HepG2 (cell line): Measurements from ENCODE around the gene PXK. TPM values are rescaled to one million over a fixed set of nuclear protein-coding genes. Genes with fewer than 3 reads are reported as not detected.

ENCODE experiments used
- KDM6A ChIP-seq: IDR thresholded peaks from 2 replicates; pipeline ENCODE4 v1.6.1; 2016; ENCODE audit warnings: low read depth
- MTA3 ChIP-seq: sonication (generic); formaldehyde crosslinking; IDR thresholded peaks from 2 replicates; pipeline ENCODE4 v1.4.0; 2020; ENCODE audit warnings: missing genetic modification reagents
- NFIC ChIP-seq: IDR thresholded peaks from 2 replicates; pipeline ENCODE4 v1.6.1; 2012; ENCODE audit warnings: mild to moderate bottlenecking, low read length, inconsistent platforms
- NFRKB ChIP-seq: fragments of 450-650 bp; IDR thresholded peaks from 2 replicates; pipeline ENCODE4 v1.6.1; 2017
- SKIL ChIP-seq: sonication (generic); formaldehyde crosslinking; IDR thresholded peaks from 2 replicates; pipeline ENCODE4 v1.8.0; 2022; ENCODE audit warnings: missing genetic modification reagents, mild to moderate bottlenecking, moderate library complexity, borderline replicate concordance
- SNAI1 ChIP-seq: sonication (generic); formaldehyde crosslinking; IDR thresholded peaks from 2 replicates; pipeline ENCODE4 v1.5.0; 2020; ENCODE audit warnings: mild to moderate bottlenecking, missing genetic modification reagents, borderline replicate concordance
- TOE1 ChIP-seq: sonication (generic); formaldehyde crosslinking; IDR thresholded peaks from 2 replicates; pipeline ENCODE4 v1.4.0; 2020; ENCODE audit warnings: mild to moderate bottlenecking, missing genetic modification reagents
- U2AF2 ChIP-seq: fragments of 200-400 bp; formaldehyde crosslinking; IDR thresholded peaks from 2 replicates; pipeline ENCODE4 v1.6.1; 2017; ENCODE audit warnings: low read depth, mild to moderate bottlenecking, low read length
- ZNF556 ChIP-seq: sonication (generic); formaldehyde crosslinking; IDR thresholded peaks from 2 replicates; pipeline ENCODE4 v1.4.0; 2020; ENCODE audit warnings: mild to moderate bottlenecking, missing genetic modification reagents, borderline replicate concordance
- ZNF652 ChIP-seq: IDR thresholded peaks from 2 replicates; pipeline ENCODE4 v1.6.1; 2016; ENCODE audit warnings: low read depth, borderline replicate concordance
- ZNF773 ChIP-seq: sonication (generic); formaldehyde crosslinking; IDR thresholded peaks from 2 replicates; pipeline ENCODE4 v1.4.0; 2020; ENCODE audit warnings: missing genetic modification reagents, borderline replicate concordance
- ZNF792 ChIP-seq: IDR thresholded peaks from 2 replicates; pipeline ENCODE4 v1.6.1; 2016
- ZNF841 ChIP-seq: sonication (generic); formaldehyde crosslinking; IDR thresholded peaks from 2 replicates; pipeline ENCODE4 v1.8.1; 2023; ENCODE audit warnings: missing genetic modification reagents, borderline replicate concordance
- ZSCAN22 ChIP-seq: sonication (generic); formaldehyde crosslinking; IDR thresholded peaks from 2 replicates; pipeline ENCODE4 v1.4.0; 2020; ENCODE audit warnings: mild to moderate bottlenecking, missing genetic modification reagents
- polyA plus RNA-seq, 8 experiments: library from polyadenylated mRNA; depleted of rRNA in 3 of 8; stranded (reverse) in 7 of 8; unstranded in 1 of 8; fragments of >200 nt; fragmentation: Illumina TruSeq in 4 of 8; extraction: Trizol in 4 of 8; gene quantifications; 2 replicates each; pipeline versions ENCODE4 v1.2.1 to v1.2.3, GENCODE V29; 2011 to 2016; ENCODE audit warnings: low read depth in 4 of 8, missing spikeins in 1 of 8, mixed read lengths in 1 of 8; ENCODE audit not compliant: insufficient read depth in 1 of 8
- total RNA-seq, 5 experiments: library from RNA; depleted of rRNA; stranded (reverse); fragments of >200 nt; fragmentation: Illumina TruSeq; extraction: Trizol; gene quantifications; 2 replicates each; pipeline ENCODE4 v1.2.3, GENCODE V29; 2016; ENCODE audit warnings: low read depth in 1 of 5
- TF ChIP-seq, protein P1 (sequence below), 2 experiments: sonication (generic) in 1 of 2; formaldehyde crosslinking in 1 of 2; IDR thresholded peaks; 2 replicates each; pipeline versions ENCODE4 v1.6.1 to v1.9.0; 2014 to 2022; ENCODE audit warnings: antibody characterized with exemption in 1 of 2, borderline replicate concordance in 1 of 2, inconsistent platforms in 1 of 2, low read depth in 1 of 2, missing genetic modification reagents in 1 of 2
- TF ChIP-seq, protein P2 (sequence below): sonication (generic); formaldehyde crosslinking; conservative IDR thresholded peaks from 2 replicates; pipeline ENCODE4 v1.4.0; 2020; ENCODE audit warnings: missing genetic modification reagents
- TF ChIP-seq, protein P3 (sequence below): sonication (generic); formaldehyde crosslinking; IDR thresholded peaks from 2 replicates; pipeline ENCODE4 v1.5.0; 2020; ENCODE audit warnings: missing genetic modification reagents

PXK gene
- total and polyA plus RNA-seq, 2 of the 13 experiments (the other 11 are each of a cell fraction or from before 2014, with no cell fraction given): 6.4 to 18.6 TPM

GRCh38 chr3:58433400-58434167 is 100.9 kb downstream of the PXK start, which contains the start of gene PDHB (continued):
- TF ChIP-seq U2AF2 (no peak), TOE1 (CRISPR knock-in tag) (no peak), MTA3 (no peak), NFIC (no peak), ZNF841 (CRISPR knock-in tag) (no peak), ZNF773 (peak; percentile 21; the same call in 1 of the 2 replicates), KDM6A (CRISPR knock-in tag) (no peak), SNAI1 (CRISPR knock-in tag) (peak; percentile 83; the same call in 1 of the 2 replicates), ZNF556 (CRISPR knock-in tag) (0 out of 2 replicates have a peak, but pooled peaks have one; percentile 12), ZSCAN22 (peak; percentile 24; the same call in 1 of the 2 replicates), ZNF652 (CRISPR knock-in tag) (no peak), ZNF792 (CRISPR knock-in tag) (peak; percentile 93), SKIL (CRISPR knock-in tag) (0 out of 2 replicates have a peak, but pooled peaks have one; percentile 10), NFRKB (peak; percentile 78)
- TF ChIP-seq, protein P1, sequence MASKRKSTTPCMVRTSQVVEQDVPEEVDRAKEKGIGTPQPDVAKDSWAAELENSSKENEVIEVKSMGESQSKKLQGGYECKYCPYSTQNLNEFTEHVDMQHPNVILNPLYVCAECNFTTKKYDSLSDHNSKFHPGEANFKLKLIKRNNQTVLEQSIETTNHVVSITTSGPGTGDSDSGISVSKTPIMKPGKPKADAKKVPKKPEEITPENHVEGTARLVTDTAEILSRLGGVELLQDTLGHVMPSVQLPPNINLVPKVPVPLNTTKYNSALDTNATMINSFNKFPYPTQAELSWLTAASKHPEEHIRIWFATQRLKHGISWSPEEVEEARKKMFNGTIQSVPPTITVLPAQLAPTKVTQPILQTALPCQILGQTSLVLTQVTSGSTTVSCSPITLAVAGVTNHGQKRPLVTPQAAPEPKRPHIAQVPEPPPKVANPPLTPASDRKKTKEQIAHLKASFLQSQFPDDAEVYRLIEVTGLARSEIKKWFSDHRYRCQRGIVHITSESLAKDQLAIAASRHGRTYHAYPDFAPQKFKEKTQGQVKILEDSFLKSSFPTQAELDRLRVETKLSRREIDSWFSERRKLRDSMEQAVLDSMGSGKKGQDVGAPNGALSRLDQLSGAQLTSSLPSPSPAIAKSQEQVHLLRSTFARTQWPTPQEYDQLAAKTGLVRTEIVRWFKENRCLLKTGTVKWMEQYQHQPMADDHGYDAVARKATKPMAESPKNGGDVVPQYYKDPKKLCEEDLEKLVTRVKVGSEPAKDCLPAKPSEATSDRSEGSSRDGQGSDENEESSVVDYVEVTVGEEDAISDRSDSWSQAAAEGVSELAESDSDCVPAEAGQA (IDR thresholded peaks at IDR 0.05; ENCODE audit: low read depth): peak; percentile 63; the same call in 1 of the 2 replicates
- TF ChIP-seq, protein P1 (CRISPR knock-in tag; IDR thresholded peaks at IDR 0.05; ENCODE audit: borderline replicate concordance): no peak
- TF ChIP-seq, protein P2, sequence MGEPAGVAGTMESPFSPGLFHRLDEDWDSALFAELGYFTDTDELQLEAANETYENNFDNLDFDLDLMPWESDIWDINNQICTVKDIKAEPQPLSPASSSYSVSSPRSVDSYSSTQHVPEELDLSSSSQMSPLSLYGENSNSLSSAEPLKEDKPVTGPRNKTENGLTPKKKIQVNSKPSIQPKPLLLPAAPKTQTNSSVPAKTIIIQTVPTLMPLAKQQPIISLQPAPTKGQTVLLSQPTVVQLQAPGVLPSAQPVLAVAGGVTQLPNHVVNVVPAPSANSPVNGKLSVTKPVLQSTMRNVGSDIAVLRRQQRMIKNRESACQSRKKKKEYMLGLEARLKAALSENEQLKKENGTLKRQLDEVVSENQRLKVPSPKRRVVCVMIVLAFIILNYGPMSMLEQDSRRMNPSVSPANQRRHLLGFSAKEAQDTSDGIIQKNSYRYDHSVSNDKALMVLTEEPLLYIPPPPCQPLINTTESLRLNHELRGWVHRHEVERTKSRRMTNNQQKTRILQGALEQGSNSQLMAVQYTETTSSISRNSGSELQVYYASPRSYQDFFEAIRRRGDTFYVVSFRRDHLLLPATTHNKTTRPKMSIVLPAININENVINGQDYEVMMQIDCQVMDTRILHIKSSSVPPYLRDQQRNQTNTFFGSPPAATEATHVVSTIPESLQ (CRISPR knock-in tag): no peak
- TF ChIP-seq, protein P3, sequence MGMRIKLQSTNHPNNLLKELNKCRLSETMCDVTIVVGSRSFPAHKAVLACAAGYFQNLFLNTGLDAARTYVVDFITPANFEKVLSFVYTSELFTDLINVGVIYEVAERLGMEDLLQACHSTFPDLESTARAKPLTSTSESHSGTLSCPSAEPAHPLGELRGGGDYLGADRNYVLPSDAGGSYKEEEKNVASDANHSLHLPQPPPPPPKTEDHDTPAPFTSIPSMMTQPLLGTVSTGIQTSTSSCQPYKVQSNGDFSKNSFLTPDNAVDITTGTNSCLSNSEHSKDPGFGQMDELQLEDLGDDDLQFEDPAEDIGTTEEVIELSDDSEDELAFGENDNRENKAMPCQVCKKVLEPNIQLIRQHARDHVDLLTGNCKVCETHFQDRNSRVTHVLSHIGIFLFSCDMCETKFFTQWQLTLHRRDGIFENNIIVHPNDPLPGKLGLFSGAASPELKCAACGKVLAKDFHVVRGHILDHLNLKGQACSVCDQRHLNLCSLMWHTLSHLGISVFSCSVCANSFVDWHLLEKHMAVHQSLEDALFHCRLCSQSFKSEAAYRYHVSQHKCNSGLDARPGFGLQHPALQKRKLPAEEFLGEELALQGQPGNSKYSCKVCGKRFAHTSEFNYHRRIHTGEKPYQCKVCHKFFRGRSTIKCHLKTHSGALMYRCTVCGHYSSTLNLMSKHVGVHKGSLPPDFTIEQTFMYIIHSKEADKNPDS: peak; percentile 95
